HG03175 (cell line): ENCODE results near the gene LSM12.
"Not testable (repeated sequence)": the region's sequence is repeated elsewhere in the genome, so short reads cannot be mapped to it uniquely, and the experiment has no call there.

Experiments used
- ATAC-seq: cut with Tn5 transposase; IDR thresholded peaks from one replicate; pipeline ENCODE4 v1.9.1; 2021; ENCODE audit warnings: mild to moderate bottlenecking, moderate library complexity; ENCODE audit not compliant: unreplicated experiment

Gene LSM12

GRCh38 chr17:44045486-44045885 lies 21.0 kb downstream of the LSM12 start:
- no peak for ATAC-seq

DNA sequence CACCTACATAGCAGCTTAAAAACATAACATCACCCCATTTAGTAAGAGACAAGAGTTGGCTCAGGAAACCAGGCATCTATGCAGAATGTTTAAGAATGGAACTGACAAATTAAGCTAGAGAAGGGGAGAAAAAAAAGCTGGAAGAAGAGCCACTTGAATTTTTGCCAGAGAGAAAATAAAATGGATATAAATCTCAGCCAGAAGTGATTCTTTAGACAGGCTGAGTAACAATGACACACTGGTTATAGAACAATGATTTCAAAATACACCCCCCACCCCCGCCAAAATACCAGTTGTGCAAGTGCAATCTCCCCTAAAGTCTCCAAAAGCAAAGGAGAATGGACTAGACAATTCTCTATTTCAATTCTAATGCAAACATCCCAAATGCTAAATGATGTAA lies 22.4 kb downstream of the LSM12 start:
- ATAC-seq: no peak

DNA sequence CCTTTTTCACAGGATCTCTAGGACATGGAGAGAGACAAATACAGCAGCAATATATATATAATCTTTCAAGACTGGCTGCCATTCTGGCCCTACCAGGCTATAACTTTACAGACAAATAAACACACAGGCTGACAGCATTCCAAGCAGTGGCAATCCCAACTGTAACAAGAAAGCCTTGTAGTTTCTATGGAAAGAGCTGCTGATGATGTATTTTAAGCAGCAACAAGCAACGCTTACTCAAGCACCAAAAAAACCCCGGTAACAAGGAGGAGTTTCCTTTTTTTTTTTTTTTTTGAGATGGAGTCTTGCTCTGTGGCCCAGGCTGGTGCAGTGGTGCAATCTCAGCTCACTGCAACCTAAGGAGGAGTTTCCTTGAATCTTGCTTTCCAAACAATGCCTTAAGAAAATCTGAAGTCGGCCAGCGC lies 23.2 kb downstream of the LSM12 start:
- no peak for ATAC-seq

DNA sequence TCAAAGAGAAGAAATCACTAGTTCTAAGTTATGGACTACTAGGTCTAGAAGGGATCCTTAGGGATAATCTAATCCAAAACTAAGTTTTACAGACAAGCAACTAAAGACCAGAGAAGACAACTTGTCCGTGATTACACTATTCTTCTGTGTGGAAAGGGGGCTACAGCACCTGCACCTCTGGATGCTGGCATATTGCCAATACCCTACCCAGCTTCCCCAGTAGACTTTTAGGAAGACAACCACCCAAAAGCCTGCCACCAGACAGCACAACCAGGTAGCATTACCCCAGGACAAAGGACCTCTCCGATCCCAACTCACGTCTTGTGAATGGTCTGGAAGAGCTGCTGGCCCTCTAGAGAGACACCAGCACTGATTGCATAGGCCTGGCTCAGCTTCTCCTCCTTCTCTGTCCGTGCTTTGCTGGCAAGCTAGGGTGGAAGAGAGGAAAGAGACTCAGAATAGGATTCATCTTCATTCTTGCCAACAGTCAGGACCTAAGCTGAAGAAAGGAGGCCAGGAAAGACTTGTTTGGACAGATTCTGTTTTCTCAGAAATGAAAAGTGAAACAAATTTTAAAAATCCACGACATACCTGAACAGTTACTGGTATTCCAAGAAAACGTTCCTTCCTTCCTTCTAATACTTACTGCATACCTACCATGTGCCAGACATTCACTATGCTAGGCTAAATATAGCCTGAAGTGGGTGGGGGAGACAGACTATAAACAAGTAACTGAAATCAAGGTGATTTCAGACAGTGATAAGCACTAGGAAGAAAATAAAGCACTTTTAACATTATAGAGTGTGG lies 26.4 kb downstream of the LSM12 start:
- ATAC-seq: no peak

- ATAC-seq: no peak
Observed at GRCh38 chr17:44038604-44039011, 27.9 kb downstream of the LSM12 start.

DNA sequence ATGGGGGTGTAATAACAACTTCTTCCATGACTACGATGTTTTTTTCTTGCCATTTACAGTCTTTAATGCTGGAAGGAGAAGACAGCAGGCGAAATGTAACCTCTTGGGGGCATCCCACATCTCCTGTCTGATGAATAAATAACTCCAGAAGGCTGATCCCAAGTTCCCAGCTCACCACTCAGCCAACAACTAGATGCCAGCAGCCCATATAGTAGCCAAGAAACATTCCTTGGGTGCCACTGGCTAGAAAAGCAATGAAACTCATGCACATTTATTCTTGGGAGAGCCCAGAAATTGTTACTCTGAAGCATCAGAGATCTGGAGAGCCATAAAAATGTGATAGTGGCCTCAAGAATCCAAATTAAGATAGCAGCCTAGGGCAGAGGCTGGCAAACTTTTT lies 29.0 kb downstream of the LSM12 start:
- no peak for ATAC-seq

GRCh38 chr17:44034688-44035087 lies 31.8 kb downstream of the LSM12 start:
- not testable (repeated sequence) for ATAC-seq

GRCh38 chr17:44033861-44034408 lies 32.5 kb downstream of the LSM12 start:
- no peak for ATAC-seq

- ATAC-seq: no peak
Observed at GRCh38 chr17:44030482-44030881, 36.0 kb downstream of the LSM12 start.

GRCh38 chr17:44029736-44030135 lies 36.7 kb downstream of the LSM12 start:
- ATAC-seq: no peak

DNA sequence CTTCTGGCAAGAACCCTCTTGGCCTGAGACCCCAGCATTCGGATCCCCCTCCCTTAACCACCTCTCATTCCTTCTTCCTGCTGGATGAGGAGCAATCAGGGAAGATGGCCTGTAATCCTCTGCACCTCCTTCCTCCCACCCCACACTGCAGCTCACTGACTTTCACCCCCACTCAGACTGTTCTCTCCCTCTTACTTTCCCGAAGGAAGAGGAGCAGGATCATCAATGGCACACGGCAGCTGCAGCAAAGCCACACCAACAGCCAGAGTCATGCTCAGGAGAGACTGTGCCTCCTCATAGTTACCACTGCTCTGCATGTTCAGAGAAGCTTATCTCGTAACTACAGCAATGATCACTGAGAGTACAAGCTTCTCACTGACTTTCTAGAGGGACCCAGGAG lies 41.6 kb downstream of the LSM12 start:
- no peak for ATAC-seq

GRCh38 chr17:44024271-44024663 lies 42.2 kb downstream of the LSM12 start:
- ATAC-seq: no peak

DNA sequence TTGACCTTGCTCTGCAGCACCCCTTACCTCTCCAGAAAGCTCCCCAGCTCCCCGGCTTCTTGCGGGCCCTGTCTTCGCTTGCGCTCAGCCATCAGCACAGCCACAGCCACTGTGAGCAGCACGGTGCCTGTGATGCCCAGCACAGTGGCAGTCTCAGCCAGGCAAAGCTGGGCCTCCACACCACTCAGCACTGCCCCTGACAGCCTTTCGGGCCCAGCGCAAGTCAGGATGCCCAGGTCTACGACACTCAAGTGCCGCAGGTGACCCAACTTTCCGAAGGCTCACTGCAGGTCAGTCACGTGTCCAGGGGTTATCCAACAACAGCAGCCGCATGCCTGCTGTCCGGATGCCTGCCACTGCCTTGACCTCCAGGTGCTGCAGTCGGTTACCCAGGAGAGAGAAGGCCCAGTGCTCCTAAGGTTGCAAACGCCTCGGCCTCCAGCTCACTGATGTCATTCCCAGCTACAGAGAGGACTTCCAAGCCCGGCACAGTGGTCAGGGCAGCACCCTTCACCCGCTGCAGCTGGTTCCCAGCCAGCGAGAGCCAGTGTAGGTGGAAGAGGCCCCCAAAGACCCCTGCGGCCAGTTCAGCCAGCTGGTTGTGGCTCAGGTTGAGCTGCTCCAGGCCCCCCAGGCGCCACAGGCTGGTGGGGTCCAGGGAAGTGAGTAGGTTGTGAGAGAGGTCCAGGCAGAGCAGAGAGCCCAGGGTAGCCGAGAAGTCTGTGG lies 42.8 kb downstream of the LSM12 start:
- no peak for ATAC-seq

DNA sequence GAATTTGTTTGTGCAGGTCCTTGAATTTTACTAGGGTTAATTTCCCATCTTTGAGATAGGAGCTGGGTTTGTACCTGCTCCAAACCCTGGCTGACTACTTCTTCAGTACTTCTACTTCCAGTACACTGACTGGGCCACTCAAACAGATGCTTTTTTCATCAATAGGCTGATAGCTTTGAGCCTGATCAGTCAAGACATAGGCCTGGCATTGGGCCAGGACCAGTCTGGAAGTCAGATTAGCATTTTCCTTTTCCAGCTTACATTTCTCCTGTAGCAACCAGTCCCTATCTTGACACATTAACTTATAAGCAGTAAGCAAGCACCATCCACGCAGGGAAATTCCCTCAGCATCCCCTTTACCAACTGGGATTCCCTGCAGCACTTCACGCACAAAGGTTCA lies 44.2 kb downstream of the LSM12 start:
- ATAC-seq: no peak

DNA sequence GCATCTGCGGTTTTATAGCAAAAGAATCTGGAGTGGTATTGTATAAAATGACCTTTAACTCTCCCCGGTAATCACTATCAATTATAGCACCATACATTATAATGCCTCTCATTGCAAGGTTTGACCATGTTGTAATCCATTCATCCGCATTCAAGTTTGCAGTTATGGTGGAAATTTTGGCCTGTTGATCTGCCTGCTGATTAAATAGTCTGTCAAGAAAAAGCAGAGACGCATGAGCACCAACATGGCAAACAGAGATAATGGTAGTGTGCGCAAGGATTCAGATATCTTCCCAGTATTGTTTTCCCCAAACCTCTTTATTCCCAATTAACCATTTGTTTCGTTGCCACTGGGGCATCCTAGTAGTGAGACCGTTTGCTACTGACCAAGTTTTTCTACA lies 45.2 kb downstream of the LSM12 start:
- ATAC-seq: not testable (repeated sequence)

- peak; percentile 84 for ATAC-seq
Observed at GRCh38 chr17:44014437-44015172, 51.9 kb downstream of the LSM12 start, which contains the start of gene TMEM101. TSS of gene TMEM101 (minus strand) at chr17:44014963. CDS start at chr17:44014952, 11 bp downstream.

DNA sequence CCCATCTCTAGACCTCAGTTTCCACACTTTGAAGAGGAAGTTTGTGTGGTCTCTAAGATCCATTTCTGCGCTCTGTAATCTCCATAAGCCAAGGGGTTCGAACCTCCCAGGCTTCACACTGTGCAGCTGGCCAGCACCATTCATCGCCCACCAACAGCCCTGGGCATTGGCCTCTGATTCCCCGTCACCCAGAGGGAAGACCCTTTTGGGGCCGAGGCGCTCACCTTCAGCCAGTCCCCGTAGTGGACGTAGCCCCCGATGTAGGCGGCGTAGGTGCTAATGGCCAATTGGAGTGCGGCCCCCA lies 52.4 kb downstream of the LSM12 start:
- ATAC-seq: no peak

- no peak for ATAC-seq
Observed at GRCh38 chr17:44012874-44013273, 53.6 kb downstream of the LSM12 start.

DNA sequence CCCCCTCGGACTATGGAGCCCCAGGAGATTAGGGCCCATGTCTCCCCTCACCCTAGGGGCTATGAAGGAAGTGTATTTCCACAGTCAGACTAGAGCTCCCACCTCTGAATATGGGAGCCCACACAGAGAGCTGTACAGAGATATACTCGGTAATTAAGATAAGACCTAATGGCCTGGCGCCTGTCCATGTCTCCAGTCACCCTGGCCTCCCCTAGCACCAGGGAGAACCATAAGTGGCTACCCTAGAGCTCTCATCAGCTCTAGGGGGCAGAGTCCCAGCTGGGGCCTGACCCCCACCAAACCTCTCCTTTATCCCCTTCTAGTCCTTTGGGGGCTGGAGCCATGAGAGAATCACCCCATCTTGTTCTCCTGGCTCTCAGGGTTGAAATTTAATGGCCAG lies 54.1 kb downstream of the LSM12 start:
- ATAC-seq: no peak

DNA sequence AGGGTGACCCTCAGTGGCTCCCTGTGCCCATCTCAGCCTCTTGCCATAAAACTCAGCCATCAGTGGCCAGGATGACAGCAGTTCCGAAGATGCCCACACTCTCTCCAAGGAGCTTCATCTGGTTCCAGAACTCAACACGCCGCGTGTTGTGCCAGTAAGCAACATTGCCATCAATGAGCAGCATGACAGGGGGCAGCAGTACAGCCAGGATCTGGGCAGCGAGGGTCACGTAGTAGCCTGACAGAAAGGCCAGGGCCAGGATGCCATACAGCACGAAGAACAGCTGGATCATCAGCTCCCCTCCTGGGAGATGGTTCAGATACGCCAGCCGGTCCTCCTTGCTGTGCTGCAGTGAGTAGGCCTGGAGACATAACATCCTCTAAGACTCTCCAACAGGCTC lies 54.6 kb downstream of the LSM12 start:
- ATAC-seq: no peak

DNA sequence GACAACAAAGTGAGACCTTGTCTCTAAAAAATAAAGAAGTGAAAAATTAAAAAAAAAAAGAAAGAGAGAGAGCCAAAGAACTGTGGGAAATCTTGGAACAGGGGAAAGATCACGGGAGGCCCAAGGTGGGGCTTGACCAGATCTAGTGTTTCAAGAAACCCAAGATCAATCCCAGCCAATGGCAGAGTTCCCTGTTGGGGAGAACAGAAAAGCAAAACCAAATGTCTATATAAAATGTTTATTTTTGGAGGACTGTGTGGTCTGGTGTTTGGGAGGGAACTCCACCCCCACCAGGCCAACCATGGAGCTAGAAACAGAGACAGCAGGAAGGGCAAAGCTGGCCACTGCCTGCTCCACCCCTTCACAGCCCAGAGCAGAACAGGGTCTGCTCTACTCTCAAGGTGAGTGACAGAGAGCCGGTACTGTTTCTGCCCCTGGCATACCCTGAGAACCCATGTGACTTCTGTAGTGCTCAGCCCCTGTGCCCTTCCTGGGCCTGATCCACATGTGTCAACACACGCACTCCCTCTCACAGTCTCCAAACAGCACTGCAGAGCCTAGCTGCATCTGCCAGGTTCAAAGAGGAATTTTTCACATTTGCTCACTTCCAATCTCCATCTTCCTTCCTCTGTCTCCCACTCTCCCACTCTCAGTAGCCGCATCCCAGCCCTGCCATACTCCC lies 55.4 kb downstream of the LSM12 start:
- ATAC-seq: no peak
